Endothelial cell (in vitro differentiated cells): ENCODE results near the gene STMN3. TPM values are rescaled to one million over a fixed set of nuclear protein-coding genes. Genes with fewer than 3 reads are reported as not detected.

Source experiments
- DNase-seq: peaks from one replicate; pipeline ENCODE4 v3.0.0; 2021; ENCODE audit warnings: low spot score
- H3K27ac Mint-ChIP-seq: one replicate; pipeline ENCODE4 v1.8.0; 2021; ENCODE audit warnings: mixed read lengths, inconsistent platforms; ENCODE audit not compliant: unreplicated experiment
- H3K27me3 Mint-ChIP-seq: one replicate; pipeline ENCODE4 v1.8.0; 2021; ENCODE audit warnings: mild to moderate bottlenecking, moderate library complexity, mixed read lengths, inconsistent platforms; ENCODE audit not compliant: unreplicated experiment
- H3K36me3 Mint-ChIP-seq: one replicate; pipeline ENCODE4 v1.8.0; 2021; ENCODE audit warnings: mild to moderate bottlenecking, low read depth, mixed read lengths, inconsistent platforms; ENCODE audit not compliant: unreplicated experiment
- H3K4me1 Mint-ChIP-seq: one replicate; pipeline ENCODE4 v1.8.0; 2021; ENCODE audit warnings: mild to moderate bottlenecking, mixed read lengths, inconsistent platforms; ENCODE audit not compliant: unreplicated experiment
- H3K4me3 Mint-ChIP-seq: one replicate; pipeline ENCODE4 v1.8.0; 2021; ENCODE audit warnings: mild to moderate bottlenecking, mixed read lengths, inconsistent platforms; ENCODE audit not compliant: unreplicated experiment
- H3K9me3 Mint-ChIP-seq: one replicate; pipeline ENCODE4 v1.8.0; 2021; ENCODE audit warnings: mixed read lengths, inconsistent platforms; ENCODE audit not compliant: unreplicated experiment
- CTCF ChIP-seq: fragments of 200-600 bp; sonication (generic); IDR thresholded peaks from one replicate; pipeline ENCODE4 v1.5.0; 2021; ENCODE audit warnings: antibody characterized with exemption; ENCODE audit not compliant: unreplicated experiment
- total RNA-seq: library from RNA; stranded (reverse); fragmentation: NEBNext Ultra II Directional; extraction: Animal tissue kit (Norgen Biotek cat#: 25700); gene quantifications from one replicate; pipeline ENCODE4 v1.2.1, GENCODE V29; 2021; ENCODE audit not compliant: unreplicated experiment

The STMN3 gene
- total RNA-seq, 1 donor from 2014 or later: 12.8 TPM

- peaks cover 9% of the 10 kb centered on the region for H3K36me3 Mint-ChIP-seq
- peak overlapping the region; percentile 72 for H3K27ac Mint-ChIP-seq
- peaks cover 7% of the 10 kb centered on the region for H3K27me3 Mint-ChIP-seq
- peaks cover 15% of the 10 kb centered on the region for H3K4me1 Mint-ChIP-seq
- peak overlapping the region; percentile 89 for H3K4me3 Mint-ChIP-seq
- no peaks in the 10 kb centered on the region for H3K9me3 Mint-ChIP-seq
- no peak for TF ChIP-seq CTCF
- no peak for DNase-seq
Observed at GRCh38 chr20:63628246-63628975, 24.8 kb downstream of the STMN3 start.

- no peaks in the 10 kb centered on the region for H3K9me3 Mint-ChIP-seq
- H3K4me1 Mint-ChIP-seq: peaks cover 16% of the 10 kb centered on the region
- H3K27me3 Mint-ChIP-seq: peaks cover 7% of the 10 kb centered on the region
- no peak for DNase-seq
- TF ChIP-seq CTCF: no peak
- H3K4me3 Mint-ChIP-seq: peak overlapping the region; percentile 89
- peaks cover 9% of the 10 kb centered on the region for H3K36me3 Mint-ChIP-seq
- H3K27ac Mint-ChIP-seq: no peak overlapping the region
Observed at GRCh38 chr20:63627751-63628245, 25.4 kb downstream of the STMN3 start.

GRCh38 chr20:63627129-63627750 lies 26.0 kb downstream of the STMN3 start:
- no peak for TF ChIP-seq CTCF
- Mint-ChIP-seq H3K9me3 (no peaks in the 10 kb centered on the region), H3K27ac (no peak overlapping the region), H3K4me3 (peak overlapping the region; percentile 82), H3K27me3 (peaks cover 7% of the 10 kb centered on the region), H3K36me3 (peaks cover 9% of the 10 kb centered on the region), H3K4me1 (peaks cover 21% of the 10 kb centered on the region)
- peak; percentile 95 for DNase-seq

GRCh38 chr20:63626424-63627128 lies 26.6 kb downstream of the STMN3 start, which contains the start of gene GMEB2:
TSS of gene GMEB2 (minus strand) at chr20:63627101. CDS start at chr20:63619397, 7,704 bp downstream.
- Mint-ChIP-seq H3K4me1 (peaks cover 22% of the 10 kb centered on the region), H3K27me3 (peaks cover 7% of the 10 kb centered on the region), H3K27ac (peak within 1 kb of the TSS; percentile 84), H3K4me3 (peak within 1 kb of the TSS; percentile 82), H3K36me3 (peaks cover 9% of the 10 kb centered on the region), H3K9me3 (no peaks in the 10 kb centered on the region)
- TF ChIP-seq CTCF: no peak
- DNase-seq: peak; percentile 68
